ENCODE results near the gene DCLK2. TPM values are rescaled to one million over a fixed set of nuclear protein-coding genes. Genes with fewer than 3 reads are reported as not detected.

Gene DCLK2
- polyA plus RNA-seq, 1 donor from 2014 or later, result 134 TPM

- TF ChIP-seq MXI1 (conservative IDR thresholded peaks at IDR 0.05; ENCODE audit: poor library complexity, severe bottlenecking) (no peak), EZH2 (IDR thresholded peaks at IDR 0.05; ENCODE audit: borderline replicate concordance, insufficient read depth, low read length, poor library complexity, severe bottlenecking) (no peak), RAD21 (conservative IDR thresholded peaks at IDR 0.05) (no peak), POLR2AphosphoS5 (IDR thresholded peaks at IDR 0.05) (no peak), EP300 (conservative IDR thresholded peaks at IDR 0.05; ENCODE audit: poor library complexity, severe bottlenecking) (no peak), SMC3 (conservative IDR thresholded peaks at IDR 0.05; ENCODE audit: poor library complexity) (no peak), REST (IDR thresholded peaks at IDR 0.05; ENCODE audit: borderline replicate concordance) (no peak), TAF1 (IDR thresholded peaks at IDR 0.05; ENCODE audit: low read depth) (no peak), CTCF (IDR thresholded peaks at IDR 0.05; ENCODE audit: poor library complexity, severe bottlenecking) (no peak)
- no peak overlapping the region for H3K9ac ChIP-seq (ENCODE audit: low read length)
- no peak overlapping the region for H3K27ac ChIP-seq (ENCODE audit: low read length)
- H4K20me1 ChIP-seq (ENCODE audit: insufficient read depth), result no peaks in the 10 kb centered on the region
- H3K4me3 ChIP-seq (ENCODE audit: low read length), result no peak overlapping the region
- no peaks in the 10 kb centered on the region for H3K9me3 ChIP-seq (ENCODE audit: low read length)
- H3K27me3 ChIP-seq (ENCODE audit: insufficient read depth, low read depth, low read length), result no peaks in the 10 kb centered on the region
- peaks cover 88% of the 10 kb centered on the region for H3K79me2 ChIP-seq (replicated peaks; ENCODE audit: insufficient read depth, low read length)
- no peak overlapping the region for H3K4me2 ChIP-seq (ENCODE audit: low read length)
- H2AFZ ChIP-seq (ENCODE audit: low read depth, low read length), result no peak overlapping the region
- no peaks in the 10 kb centered on the region for H3K9me2 ChIP-seq (ENCODE audit: insufficient read depth, low read length)
- H3K36me3 ChIP-seq (ENCODE audit: insufficient read depth, low read length), result no peaks in the 10 kb centered on the region
- no peaks in the 10 kb centered on the region for H3F3A ChIP-seq (ENCODE audit: insufficient read depth, low read length, poor library complexity, severe bottlenecking)
Measured at GRCh38 chr4:150104404-150105027, 26.3 kb downstream of the DCLK2 start.

GRCh38 chr4:150106886-150107285 is 28.6 kb downstream of the DCLK2 start:
- Histone ChIP-seq H3K9ac (ENCODE audit: low read length) (no peak overlapping the region), H3K9me2 (ENCODE audit: insufficient read depth, low read length) (no peaks in the 10 kb centered on the region), H3K9me3 (ENCODE audit: low read length) (no peaks in the 10 kb centered on the region), H3K4me3 (ENCODE audit: low read length) (no peak overlapping the region), H3K36me3 (ENCODE audit: insufficient read depth, low read length) (no peaks in the 10 kb centered on the region), H2AFZ (ENCODE audit: low read depth, low read length) (no peak overlapping the region), H4K20me1 (ENCODE audit: insufficient read depth) (no peaks in the 10 kb centered on the region), H3K4me2 (ENCODE audit: low read length) (no peak overlapping the region), H3K27ac (ENCODE audit: low read length) (no peak overlapping the region), H3F3A (ENCODE audit: insufficient read depth, low read length, poor library complexity, severe bottlenecking) (no peaks in the 10 kb centered on the region), H3K27me3 (ENCODE audit: insufficient read depth, low read depth, low read length) (no peaks in the 10 kb centered on the region), H3K79me2 (replicated peaks; ENCODE audit: insufficient read depth, low read length) (peaks cover 86% of the 10 kb centered on the region)
- TF ChIP-seq POLR2AphosphoS5 (IDR thresholded peaks at IDR 0.05) (no peak), MXI1 (conservative IDR thresholded peaks at IDR 0.05; ENCODE audit: poor library complexity, severe bottlenecking) (no peak), TAF1 (IDR thresholded peaks at IDR 0.05; ENCODE audit: low read depth) (no peak), EZH2 (IDR thresholded peaks at IDR 0.05; ENCODE audit: borderline replicate concordance, insufficient read depth, low read length, poor library complexity, severe bottlenecking) (no peak), REST (IDR thresholded peaks at IDR 0.05; ENCODE audit: borderline replicate concordance) (no peak), EP300 (conservative IDR thresholded peaks at IDR 0.05; ENCODE audit: poor library complexity, severe bottlenecking) (no peak), RAD21 (conservative IDR thresholded peaks at IDR 0.05) (no peak), SMC3 (conservative IDR thresholded peaks at IDR 0.05; ENCODE audit: poor library complexity) (no peak), CTCF (IDR thresholded peaks at IDR 0.05; ENCODE audit: poor library complexity, severe bottlenecking) (no peak)
